NCI-H524 (cell line): ENCODE results near the gene CDH12.
A peak's percentile ranks its signal among the peaks of the same experiment; 100 is the strongest.
"Not testable (repeated sequence)": the region's sequence is repeated elsewhere in the genome, so short reads cannot be mapped to it uniquely, and the experiment has no call there.

ENCODE experiments used
- DNase-seq, 2 experiments: peaks; one replicate each; lab custom pipeline; 2025; lab: John Stamatoyannopoulos, UW

The CDH12 gene

DNA sequence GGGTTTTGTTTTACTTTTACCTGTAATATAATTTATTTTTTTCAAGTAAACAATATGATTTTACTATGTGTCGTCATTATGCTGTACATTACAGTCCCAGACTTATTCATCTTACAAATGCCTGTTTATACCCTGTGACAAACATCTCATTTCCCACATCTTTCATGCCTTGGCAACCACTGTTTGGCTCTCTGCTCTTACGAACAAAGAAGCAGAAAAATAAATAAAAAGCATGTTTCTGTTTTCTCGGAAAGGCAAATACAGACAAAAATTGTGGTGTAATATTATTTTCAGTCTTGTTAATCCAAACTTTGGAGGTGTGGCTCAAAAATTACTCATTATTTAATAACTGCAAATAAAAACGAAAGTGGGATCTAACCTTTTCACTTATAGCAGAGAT, 393.0 kb downstream of the CDH12 start:
- DNase-seq, result no peak

DNA sequence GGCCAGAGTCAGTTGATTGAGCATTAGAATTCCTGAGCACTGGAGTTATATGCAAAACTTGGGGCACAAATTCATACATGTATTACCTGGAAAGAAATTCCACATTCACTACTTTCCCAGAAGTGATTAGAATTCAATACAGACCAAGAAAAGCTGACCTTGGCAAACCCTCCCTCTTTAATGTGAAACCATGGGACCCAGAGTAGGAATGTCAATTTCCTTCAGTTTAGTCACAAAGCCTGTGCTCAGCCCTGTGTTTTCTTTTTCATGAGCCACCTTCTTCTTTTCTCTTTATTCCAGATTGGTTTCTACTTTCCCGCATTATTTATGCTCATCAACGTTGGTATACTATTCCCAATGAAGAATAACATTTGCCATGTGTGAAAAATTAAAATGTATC, 420.2 kb downstream of the CDH12 start:
- DNase-seq, result no peak

DNA sequence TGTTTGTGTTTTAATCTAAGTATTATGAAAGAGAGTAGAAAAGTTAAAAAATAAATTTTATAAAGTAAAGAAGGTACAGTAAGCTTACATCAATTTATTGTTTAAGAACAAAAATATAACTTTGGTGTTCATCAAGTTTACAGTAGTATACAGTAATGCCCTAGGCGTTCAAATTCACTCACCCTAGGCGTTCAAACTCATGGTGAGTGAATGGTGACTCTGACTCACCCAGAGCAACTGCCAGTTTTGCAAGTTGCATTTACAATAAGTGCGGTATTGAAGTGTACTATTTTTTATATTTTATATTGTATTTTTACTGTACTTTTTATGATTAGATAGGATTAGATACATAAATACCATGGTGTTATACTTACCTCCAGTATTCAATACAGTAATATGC, 421.3 kb downstream of the CDH12 start:
- DNase-seq, result no peak

DNA sequence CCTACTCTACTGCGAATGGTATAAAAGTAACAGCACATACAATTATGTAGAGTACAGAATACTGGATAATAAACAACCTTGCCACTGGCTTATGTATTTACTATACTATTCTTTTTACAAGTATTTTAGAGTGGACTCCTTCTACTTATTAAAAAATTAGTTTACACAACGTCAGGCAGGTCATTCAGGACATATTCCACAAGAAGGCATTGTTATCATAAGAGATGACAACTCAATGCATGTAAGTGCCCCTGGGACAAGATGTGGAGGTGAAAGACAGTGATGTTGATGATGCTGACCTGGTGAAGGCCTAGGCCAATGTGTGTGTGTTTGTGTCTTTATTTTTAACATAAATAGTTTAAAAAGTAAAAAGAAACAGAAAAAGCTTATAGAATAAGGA, 421.7 kb downstream of the CDH12 start:
- peak; percentile 65 to 82 for DNase-seq

DNA sequence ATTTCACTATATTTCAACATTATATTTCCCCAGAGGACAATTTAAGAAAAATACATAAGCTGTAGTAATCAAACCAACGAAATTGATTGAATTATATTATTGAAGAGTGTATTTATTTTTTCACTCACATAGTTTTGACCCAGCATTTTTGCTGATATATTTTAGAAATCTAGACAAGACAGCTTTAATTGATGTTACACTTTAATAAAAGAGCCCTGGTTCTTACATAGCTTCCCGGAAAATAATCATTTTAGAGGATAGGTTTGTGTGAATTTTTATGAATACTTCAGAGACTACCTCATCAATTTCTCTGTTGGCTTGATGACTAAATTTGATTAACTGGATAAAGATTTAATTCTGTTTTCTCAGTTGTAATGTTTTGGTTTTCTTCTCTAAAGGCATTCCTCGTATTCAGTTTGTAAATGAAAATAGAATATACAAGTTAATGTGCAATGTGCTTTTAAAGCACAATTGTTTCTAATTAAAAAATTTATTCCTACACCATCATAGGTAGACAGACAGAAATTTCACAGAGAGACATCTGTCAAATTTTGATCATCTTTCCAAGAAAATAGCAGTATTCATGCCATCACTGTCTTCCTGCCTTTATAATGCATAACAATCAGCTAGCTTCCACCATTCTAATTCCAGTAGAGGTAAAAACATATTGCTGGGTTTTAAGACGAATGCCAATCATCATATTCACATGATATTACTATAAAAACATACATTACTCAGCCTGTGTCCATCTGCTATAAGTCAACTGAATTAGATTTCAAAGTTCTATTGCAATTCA, 441.4 kb downstream of the CDH12 start:
- DNase-seq, result no peak

DNA sequence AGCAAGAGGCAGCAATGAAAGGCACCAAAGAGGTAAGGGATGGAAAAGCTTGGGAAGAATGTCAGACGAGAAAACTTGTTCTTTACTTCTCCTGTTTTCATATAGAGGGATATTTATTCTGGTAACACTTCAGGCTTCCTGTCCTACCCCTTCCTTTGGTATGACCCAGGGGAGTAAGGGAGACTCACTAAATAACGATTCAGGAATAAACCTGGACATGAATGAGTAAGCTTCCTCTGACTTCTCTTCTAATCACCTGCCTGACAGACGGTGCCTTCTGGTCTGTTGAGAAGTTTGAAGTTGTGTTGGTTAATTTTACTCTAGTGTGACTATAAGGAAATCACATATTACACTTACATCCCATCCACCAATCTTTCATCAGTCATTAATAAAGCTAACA, 461.2 kb downstream of the CDH12 start:
- peak in 1 of 2 experiments; percentile 34 for DNase-seq

DNA sequence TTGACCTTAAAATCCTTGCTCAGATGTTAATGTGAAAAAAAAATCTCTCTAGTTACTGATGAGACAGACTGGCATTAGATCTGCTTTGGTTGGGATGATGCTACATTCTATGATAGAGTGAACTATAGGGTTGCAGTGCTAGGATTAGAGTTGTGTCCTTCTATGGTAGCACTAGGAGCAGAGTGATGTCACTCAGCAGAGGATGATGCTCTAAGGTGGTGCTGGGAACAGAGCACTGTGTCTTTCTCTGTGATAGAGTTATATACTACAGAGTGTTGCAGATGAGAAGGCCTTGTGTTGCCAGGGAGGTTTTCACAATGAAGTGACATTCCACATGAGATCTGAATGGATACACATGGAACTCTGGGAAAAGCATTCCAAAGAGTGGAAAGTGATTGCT, 462.3 kb downstream of the CDH12 start:
- no peak for DNase-seq

DNA sequence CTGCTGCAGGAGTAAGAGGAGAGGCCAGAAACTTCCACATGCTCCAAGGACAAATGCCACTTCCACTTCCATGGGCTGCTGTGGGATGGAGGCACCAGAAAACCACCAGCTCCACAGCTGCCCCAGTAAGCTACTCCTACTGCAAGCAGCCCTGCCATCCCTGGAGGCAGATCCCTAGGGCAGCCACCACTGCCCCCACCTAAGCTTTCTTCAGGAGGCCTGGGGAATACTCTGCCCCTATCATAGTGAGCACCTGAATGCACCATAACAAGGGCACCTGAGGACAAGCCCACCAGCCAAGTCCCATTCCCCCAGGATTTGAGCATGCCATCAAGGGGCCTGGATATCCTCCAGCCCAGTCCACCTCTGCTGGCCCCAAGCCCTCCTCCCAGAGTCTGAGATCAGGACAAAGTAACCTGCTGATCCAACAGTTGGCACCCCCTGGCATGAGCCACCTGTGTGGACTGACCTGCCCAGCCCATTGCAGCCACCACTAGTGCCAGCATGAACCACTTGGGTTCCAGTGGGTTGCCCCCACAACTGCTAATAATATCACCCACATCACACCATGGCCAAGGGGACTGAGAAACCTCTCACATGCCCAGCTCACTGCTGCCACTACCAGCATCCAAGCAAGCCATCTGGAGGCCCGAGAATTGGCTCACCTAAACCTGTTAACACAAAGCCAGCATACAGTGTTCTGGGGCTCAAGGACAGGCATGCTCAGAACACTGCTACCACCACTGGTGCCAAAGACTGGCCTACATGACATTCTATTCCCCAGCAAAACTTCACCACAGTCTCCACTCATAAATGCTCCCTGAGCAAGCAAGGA, 480.1 kb downstream of the CDH12 start:
- DNase-seq, result no peak

DNA sequence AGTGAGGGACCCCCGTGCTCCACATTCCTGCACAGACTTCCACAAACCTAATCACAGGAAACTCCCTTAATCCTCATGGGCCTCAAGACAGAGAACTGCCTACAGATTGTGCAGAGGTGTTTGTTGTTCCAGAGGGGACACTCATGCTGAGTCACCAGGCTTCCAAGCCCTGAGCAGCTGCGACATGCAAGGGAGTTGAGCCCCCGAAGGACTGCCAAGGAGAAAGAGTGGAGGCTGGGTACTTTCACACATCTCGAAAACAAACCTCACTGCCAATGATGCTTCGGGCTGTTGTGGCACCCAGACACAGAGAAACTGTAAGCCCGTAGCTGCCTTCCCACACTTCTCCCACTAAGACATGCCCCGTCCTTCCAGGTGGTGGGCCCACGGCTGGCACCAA, 480.8 kb downstream of the CDH12 start:
- no peak for DNase-seq

DNA sequence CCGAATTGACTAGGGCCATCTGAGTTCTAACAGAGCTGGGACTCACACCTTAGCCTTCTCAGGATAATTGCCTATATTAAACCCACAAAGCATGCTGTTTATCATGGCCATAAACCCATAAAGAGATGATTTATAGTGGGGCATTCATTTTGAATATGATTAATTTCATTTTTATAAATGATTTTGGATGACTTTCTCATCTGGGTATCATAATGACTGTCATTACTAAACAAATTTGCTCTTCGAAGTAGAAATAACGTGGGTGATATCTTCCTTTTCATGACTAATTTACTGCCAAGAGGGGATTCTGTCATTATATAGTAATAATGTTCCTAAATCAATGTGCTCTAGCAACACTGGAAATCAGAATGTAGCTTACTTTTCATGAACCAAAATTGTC, 498.2 kb downstream of the CDH12 start:
- no peak for DNase-seq

DNA sequence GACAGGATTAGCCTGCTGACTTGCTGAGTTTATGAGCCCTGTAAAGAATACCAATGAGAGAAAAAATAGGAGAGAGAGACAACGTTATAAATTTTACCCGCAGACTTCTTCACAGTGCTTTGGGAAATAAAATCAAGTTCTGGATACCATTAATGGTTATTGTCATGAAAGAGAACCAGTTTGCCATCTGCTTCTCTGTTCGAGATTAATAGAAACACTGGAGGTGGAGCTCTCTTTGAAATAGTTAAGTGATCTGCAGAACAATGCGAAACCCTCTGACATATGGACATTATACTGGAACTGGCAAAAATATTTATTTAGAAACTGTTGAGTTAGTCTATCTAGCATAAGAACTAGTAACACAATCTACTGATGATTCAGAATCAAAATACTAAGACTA, 500.7 kb downstream of the CDH12 start:
- DNase-seq, result peak; percentile 48 to 81

DNA sequence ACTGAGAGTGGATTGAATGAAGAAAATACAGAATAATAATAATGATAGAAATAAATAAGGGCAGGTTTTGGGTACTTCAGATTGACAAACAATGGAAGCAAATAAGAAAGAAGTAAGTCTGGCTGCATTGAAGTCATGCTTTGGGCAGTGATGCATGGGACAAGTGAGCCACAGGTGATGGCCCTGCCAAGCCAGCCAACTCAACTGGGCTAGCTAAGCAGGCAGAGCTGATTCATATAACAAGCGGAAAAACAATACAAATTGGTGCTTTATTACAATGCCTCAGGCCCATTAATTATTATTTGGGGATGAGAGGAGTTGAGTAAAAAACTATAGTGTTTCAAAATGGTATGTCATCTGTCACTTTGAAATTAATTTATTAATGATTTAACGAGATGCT, 502.0 kb downstream of the CDH12 start:
- DNase-seq, result no peak

DNA sequence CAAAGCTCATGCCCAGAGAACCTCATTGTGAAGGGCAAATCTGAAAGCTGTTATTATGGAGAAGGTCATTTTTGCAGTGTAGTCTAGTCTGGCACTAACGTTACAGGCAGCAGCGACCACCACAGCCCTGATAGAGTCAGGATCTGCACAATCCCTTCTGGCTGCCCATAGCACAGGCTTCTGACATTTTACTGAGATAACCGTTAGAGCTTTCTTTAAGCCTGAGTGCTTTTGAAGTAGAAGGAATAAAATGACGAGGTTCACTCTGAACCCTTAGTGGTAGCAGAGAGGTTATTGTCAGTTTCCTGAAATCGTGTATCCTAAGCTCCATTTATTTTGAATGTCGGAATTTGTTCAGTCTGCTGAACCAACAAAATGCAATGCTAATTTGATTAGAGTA, 505.1 kb downstream of the CDH12 start:
- no peak for DNase-seq

DNA sequence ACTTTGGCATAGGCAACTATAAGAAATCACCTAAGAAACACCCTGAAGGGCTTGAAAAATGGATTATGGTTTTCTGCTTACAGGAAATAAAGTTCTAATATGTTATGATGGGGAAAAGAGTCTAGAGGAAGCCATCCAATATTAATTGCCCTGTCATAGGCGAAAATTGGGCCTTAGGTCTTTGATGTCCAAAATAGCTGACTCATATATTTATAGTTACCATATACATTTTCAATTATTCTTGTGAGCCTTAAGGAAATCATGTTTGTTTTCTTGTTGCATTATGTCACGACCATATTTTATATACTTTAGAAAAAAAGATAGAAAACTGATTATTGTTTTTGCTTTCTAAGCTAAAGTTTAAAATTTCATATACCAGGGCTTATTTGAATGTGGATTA, 509.1 kb downstream of the CDH12 start:
- DNase-seq, result no peak

DNA sequence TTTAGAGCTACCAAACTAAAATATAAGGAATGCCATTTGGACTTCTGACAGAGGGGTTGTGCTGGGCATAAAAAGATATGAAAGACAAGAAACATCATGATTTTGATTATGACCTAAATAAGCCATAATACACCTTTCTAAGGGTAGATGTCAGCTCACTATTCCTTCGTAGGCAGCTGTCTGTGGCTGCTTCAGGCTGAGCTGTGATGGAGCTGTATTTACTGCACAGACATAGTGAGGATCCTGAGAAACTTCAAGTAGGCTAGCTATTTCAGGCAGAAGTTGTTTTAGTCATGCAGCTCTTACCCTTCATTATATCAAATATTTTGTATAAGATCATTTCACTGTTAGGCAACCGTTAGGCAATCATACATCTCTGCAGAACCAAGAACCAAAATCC, 511.7 kb downstream of the CDH12 start:
- no peak for DNase-seq

DNA sequence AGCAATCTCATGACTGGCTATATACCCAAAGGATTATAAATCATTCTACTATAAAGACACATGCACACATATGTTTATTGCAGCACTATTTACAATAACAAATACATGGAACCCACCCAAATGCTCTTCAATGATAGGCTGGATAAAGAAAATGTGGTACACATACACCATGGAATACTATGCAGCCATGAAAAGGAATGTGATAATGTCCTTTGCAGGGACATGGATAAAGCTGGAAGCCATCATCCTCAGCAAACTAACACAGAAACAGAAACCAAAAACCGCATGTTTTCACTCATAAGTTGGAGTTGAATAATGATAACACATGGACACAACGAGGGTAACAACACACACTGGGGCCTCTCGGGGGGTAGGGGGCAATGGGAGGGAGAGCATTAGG, 520.2 kb downstream of the CDH12 start:
- not testable (repeated sequence) for DNase-seq

DNA sequence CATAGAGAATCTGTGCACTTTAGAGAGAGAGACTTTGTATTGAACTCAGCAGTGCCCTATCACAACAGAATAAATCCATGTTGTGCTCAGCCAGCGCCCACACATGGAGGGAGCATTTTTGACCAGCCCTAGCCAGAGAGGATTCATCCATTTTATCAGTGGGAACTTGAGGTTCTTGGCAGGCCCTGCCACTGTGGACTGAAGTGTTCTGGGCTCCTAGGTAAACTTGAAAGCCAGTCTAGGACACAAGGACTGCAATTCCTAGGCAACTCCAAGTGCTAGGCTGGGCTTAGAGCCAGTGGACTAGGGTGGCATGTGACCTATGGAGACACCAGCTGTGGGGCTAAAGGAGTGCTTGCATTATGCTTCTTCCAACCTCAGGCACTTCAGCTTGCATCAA, 523.5 kb downstream of the CDH12 start:
- no peak for DNase-seq

DNA sequence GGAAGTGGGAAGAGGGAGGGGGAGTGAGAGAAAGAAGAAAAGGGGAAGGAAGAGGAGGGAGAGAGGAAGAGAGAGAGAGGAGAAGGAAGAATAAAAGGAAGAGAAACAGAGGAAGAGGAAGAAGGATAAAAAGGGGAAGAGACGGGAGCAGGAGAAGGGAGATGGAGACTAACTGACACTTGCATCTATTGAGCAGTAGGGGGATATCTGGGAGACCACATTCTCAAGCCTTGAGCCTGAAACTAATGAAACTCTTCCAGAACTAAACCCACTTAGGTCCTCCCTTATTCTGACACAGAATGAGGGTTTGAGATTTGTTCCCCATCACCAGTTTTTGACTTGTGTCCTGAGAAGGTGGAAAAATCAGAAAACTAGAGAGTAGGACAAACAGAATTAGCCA, 533.3 kb downstream of the CDH12 start:
- no peak for DNase-seq

DNA sequence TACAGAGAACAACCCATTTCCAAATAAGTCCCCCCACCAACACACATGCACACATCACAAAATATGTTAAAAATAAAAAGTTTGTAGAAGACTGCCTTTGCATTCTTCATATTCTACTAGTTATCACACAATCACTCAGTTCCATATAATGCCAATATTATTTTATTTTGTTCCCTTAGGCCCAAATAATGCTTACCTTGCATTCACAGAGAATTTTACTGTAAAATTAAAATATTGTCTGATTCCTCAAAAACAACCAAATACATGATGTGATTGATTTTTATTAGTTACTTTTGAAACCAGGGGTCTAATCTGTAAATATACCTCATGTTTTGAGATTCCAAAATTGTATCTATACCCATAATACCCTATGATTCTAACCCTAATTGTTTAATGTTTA, 536.9 kb downstream of the CDH12 start:
- no peak for DNase-seq

DNA sequence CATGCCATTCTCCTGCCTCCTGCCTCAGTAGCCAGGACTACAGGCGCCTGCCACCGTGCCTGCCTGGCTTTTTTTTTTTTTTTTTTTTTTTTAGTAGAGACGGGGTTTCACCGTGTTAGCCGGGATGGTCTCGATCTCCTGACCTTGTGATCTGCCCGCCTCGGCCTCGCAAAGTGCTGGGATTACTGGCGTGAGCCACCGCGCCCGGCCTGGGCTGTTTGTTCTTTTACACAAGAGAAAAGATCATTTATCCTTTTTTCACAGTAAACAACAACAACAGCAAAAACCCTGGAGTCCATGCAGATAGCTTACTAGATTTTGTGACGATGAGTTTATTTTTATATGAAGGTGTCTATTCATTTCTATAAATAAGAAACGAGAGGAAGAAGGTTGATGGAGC, 538.1 kb downstream of the CDH12 start:
- DNase-seq, result not testable (repeated sequence)

DNA sequence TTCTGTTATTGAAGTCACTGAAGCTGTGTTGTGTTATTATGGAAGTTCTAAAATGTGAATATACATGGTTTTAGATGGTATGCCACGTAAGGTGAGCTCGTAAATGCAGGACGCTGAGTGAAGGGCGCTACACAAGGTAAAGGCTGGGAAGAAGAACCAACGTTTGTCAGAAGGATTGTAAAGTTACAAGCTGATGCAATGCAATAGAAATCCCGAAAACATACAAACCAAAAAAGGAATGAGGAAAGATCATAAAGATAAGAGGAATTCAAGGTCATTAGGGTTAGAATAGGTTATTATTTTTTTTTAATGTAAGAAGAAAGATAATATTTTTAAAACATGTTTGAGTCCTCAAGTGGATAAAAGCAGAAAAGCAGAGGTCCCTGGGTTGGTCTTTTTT, 538.6 kb downstream of the CDH12 start:
- DNase-seq, result no peak

DNA sequence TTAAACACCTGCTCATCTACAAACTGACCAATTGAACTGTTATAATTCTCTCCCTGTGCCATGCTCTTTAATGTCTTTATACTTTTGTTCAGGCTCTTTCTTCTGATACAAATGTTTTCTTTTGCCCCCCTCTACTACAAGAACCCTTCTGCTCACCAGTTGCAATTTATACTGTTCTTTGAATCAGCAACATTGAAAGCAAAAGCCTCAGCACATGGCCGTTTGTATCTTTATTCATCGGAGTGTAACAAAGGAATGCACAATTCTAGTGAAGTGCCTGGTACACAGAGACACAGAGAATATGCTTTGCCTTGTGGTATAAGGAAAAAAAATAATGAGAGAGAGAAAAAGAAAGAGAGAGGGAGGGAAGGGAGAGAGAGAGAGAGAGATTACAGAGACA, 547.1 kb downstream of the CDH12 start:
- DNase-seq, result no peak

DNA sequence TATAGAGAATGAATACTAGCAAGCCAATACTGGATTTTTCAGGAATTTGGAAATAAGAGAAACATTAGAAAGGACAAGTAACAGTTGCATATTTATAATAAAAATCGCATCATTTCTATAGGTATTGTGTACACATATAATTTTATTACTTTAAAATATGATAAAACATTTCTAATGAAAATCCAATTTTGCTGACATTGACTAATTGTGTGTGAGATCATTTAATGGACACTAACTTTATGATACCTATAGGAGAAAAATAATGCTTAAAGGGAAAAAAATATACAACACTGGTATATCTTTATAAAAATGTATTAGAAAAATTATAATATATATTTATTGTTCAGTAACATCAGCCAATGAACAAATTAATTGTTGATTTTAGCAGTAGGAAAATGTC, 557.3 kb downstream of the CDH12 start:
- no peak for DNase-seq

DNA sequence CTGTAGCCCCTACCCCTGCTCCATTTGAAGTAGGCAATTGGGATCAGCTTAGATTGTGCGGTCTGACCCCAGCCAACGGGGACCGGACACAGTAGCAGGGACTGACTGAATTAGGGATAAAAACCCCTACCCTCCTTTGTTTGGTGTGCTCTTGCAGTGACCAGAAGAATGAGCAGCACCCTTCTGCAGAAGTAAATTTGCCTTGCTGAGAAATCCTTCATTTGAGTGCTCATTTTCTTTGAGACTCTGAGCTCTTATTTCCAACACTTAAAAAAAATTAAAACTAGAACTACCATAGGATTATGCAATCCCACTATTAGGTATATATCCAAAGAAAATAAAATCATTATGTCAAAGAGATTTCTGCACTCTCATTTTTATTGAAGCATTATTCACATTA, 560.0 kb downstream of the CDH12 start:
- no peak for DNase-seq
